ENCODE results near the gene SMAD6.

DNA sequence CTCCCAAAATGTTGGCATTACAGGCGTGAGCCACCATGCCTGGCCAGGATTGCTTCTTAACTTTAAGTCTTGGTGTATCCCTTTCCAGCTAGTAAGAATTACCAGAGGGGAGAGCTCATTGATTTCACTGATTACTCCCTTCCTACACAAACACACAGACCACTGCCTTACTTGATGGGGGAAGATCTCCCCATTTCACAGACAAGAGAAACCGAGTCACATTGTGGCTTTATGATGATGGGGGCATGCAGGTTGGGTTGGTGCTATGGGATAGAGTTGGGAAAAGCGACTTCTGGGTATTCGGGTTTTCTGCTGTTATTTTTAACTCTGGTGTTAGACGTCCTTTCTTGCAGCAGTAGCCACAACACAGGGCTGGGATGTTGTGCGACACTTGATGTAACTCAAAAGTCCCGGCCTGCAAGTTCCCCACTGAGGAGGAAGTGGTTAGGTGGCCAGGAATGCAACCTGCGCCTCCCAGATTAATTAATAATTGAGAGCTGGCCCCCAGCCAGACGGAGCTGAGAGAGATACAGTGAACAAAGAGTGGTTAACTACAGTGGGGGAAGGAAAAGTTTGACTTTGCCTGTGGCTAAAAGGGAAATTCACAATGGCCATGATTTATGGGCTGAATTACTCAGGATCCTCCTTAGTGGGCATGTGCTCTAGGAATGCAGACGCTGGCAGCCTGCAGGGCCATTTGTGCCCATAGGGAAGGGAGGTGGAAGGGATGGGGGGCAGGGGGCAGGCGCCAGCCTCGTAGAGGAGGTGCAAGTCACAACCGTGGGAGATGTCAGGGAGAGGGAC is 63.6 kb downstream of the SMAD6 start:
- TF ChIP-seq, protein P1, sequence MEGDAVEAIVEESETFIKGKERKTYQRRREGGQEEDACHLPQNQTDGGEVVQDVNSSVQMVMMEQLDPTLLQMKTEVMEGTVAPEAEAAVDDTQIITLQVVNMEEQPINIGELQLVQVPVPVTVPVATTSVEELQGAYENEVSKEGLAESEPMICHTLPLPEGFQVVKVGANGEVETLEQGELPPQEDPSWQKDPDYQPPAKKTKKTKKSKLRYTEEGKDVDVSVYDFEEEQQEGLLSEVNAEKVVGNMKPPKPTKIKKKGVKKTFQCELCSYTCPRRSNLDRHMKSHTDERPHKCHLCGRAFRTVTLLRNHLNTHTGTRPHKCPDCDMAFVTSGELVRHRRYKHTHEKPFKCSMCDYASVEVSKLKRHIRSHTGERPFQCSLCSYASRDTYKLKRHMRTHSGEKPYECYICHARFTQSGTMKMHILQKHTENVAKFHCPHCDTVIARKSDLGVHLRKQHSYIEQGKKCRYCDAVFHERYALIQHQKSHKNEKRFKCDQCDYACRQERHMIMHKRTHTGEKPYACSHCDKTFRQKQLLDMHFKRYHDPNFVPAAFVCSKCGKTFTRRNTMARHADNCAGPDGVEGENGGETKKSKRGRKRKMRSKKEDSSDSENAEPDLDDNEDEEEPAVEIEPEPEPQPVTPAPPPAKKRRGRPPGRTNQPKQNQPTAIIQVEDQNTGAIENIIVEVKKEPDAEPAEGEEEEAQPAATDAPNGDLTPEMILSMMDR (IDR thresholded peaks at IDR 0.05): peak in 4 of 7 experiments; percentile 6 to 25 (median 16)
- TF ChIP-seq POLR2A (IDR thresholded peaks at IDR 0.05): peak in 2 of 3 donors; percentile 33 to 56

Measured in body of pancreas (tissue), 4 donors.